HCT116 (cell line): ENCODE data around the gene COMMD10.

Experiments used
- EZH2phosphoT487 ChIP-seq: fragments of 200-600 bp; IDR thresholded peaks from 2 replicates; pipeline ENCODE4 v1.6.1; 2018; ENCODE audit warnings: antibody characterized with exemption, borderline replicate concordance
- POLR2A ChIP-seq: IDR thresholded peaks from 2 replicates; pipeline ENCODE4 v1.7.0; 2011; ENCODE audit warnings: borderline replicate concordance; ENCODE audit not compliant: insufficient read depth, insufficient read length; ENCODE audit errors: extremely low read depth
- YY1 ChIP-seq: IDR thresholded peaks from 2 replicates; pipeline ENCODE4 v1.6.1; 2011; ENCODE audit warnings: low read length, low read depth, moderate library complexity, mild to moderate bottlenecking; ENCODE audit not compliant: insufficient replicate concordance; ENCODE audit errors: extremely low read depth
- TF ChIP-seq, protein P1 (sequence below), 3 experiments: fragments of 200-600 bp in 1 of 3; sonication (generic) in 1 of 3; IDR thresholded peaks in 2 of 3; conservative IDR thresholded peaks in 1 of 3; 2 replicates each; pipeline ENCODE4 v1.5.1; 2012 to 2017; ENCODE audit warnings: low read depth in 2 of 3, low read length in 2 of 3, antibody characterized with exemption in 1 of 3, borderline replicate concordance in 1 of 3, control low read depth in 1 of 3, mild to moderate bottlenecking in 1 of 3, mixed read lengths in 1 of 3, mixed run types in 1 of 3, moderate library complexity in 1 of 3; ENCODE audit not compliant: insufficient read depth in 1 of 3

- TF ChIP-seq POLR2A (no peak), YY1 (no peak), EZH2phosphoT487 (no peak)
- TF ChIP-seq, protein P1, sequence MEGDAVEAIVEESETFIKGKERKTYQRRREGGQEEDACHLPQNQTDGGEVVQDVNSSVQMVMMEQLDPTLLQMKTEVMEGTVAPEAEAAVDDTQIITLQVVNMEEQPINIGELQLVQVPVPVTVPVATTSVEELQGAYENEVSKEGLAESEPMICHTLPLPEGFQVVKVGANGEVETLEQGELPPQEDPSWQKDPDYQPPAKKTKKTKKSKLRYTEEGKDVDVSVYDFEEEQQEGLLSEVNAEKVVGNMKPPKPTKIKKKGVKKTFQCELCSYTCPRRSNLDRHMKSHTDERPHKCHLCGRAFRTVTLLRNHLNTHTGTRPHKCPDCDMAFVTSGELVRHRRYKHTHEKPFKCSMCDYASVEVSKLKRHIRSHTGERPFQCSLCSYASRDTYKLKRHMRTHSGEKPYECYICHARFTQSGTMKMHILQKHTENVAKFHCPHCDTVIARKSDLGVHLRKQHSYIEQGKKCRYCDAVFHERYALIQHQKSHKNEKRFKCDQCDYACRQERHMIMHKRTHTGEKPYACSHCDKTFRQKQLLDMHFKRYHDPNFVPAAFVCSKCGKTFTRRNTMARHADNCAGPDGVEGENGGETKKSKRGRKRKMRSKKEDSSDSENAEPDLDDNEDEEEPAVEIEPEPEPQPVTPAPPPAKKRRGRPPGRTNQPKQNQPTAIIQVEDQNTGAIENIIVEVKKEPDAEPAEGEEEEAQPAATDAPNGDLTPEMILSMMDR (IDR thresholded peaks at IDR 0.05 in 2 of 3, conservative IDR thresholded peaks at IDR 0.05 in 1 of 3; ENCODE audit: borderline replicate concordance in 1 of 3, insufficient read depth in 1 of 3, low read depth in 2 of 3, low read length in 2 of 3): no peak
Observed at GRCh38 chr5:116091416-116091815, 6.6 kb downstream of the COMMD10 start.
